Neural progenitor cell (in vitro differentiated cells): ENCODE data around the gene APC.

Experiments used
- EZH2 ChIP-seq: fragments of 200-600 bp; sonication (generic); IDR thresholded peaks from 2 replicates; pipeline ENCODE4 v1.6.1; 2017; ENCODE audit warnings: antibody characterized with exemption, mild to moderate bottlenecking, moderate library complexity
- EZH2phosphoT487 ChIP-seq: fragments of 200-600 bp; sonication (generic); IDR thresholded peaks from 2 replicates; pipeline ENCODE4 v1.6.1; 2017; ENCODE audit warnings: antibody characterized with exemption
- TF ChIP-seq, protein P1 (sequence below): fragments of 200-600 bp; sonication (generic); IDR thresholded peaks from 2 replicates; pipeline ENCODE4 v1.5.1; 2017; ENCODE audit warnings: antibody characterized with exemption, mild to moderate bottlenecking

- TF ChIP-seq, protein P1, sequence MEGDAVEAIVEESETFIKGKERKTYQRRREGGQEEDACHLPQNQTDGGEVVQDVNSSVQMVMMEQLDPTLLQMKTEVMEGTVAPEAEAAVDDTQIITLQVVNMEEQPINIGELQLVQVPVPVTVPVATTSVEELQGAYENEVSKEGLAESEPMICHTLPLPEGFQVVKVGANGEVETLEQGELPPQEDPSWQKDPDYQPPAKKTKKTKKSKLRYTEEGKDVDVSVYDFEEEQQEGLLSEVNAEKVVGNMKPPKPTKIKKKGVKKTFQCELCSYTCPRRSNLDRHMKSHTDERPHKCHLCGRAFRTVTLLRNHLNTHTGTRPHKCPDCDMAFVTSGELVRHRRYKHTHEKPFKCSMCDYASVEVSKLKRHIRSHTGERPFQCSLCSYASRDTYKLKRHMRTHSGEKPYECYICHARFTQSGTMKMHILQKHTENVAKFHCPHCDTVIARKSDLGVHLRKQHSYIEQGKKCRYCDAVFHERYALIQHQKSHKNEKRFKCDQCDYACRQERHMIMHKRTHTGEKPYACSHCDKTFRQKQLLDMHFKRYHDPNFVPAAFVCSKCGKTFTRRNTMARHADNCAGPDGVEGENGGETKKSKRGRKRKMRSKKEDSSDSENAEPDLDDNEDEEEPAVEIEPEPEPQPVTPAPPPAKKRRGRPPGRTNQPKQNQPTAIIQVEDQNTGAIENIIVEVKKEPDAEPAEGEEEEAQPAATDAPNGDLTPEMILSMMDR: no peak
- no peak for TF ChIP-seq EZH2
- no peak for TF ChIP-seq EZH2phosphoT487
Observed at GRCh38 chr5:112885001-112885400, 147.3 kb downstream of the APC start.
